ENCODE results near the gene CCDC188. TPM values are rescaled to one million over a fixed set of nuclear protein-coding genes. Genes with fewer than 3 reads are reported as not detected.

Gene CCDC188
- total RNA-seq, 1 donor from 2014 or later, result 11.1 TPM

- DNase-seq, result no peak
Measured at GRCh38 chr22:20116376-20116950, 34.4 kb downstream of the CCDC188 start.

GRCh38 chr22:20115691-20116375 lies 35.0 kb downstream of the CCDC188 start, which contains the start of gene RANBP1:
RANBP1 (plus strand) TSS chr22:20116104; CDS start chr22:20116185, 81 bp downstream.
- no peak for DNase-seq

GRCh38 chr22:20114506-20115475 lies 36.1 kb downstream of the CCDC188 start:
- no peak for DNase-seq

- no peak for DNase-seq
Measured at GRCh38 chr22:20113551-20114310, 37.1 kb downstream of the CCDC188 start.

GRCh38 chr22:20112623-20113511 lies 38.0 kb downstream of the CCDC188 start:
- DNase-seq, result no peak

- no peak for DNase-seq
Measured at GRCh38 chr22:20111689-20112622, 38.9 kb downstream of the CCDC188 start.

- peak; percentile 64 for DNase-seq
Measured at GRCh38 chr22:20111045-20111688, 39.7 kb downstream of the CCDC188 start.

GRCh38 chr22:20110359-20110985 lies 40.4 kb downstream of the CCDC188 start:
- no peak for DNase-seq

GRCh38 chr22:20109411-20110358 lies 41.2 kb downstream of the CCDC188 start:
- no peak for DNase-seq

- no peak for DNase-seq
Measured at GRCh38 chr22:20108757-20109230, 42.1 kb downstream of the CCDC188 start.

- no peak for DNase-seq
Measured at GRCh38 chr22:20107951-20108756, 42.7 kb downstream of the CCDC188 start.

- DNase-seq, result no peak
Measured at GRCh38 chr22:20107471-20107901, 43.4 kb downstream of the CCDC188 start.

GRCh38 chr22:20106849-20107237 lies 44.0 kb downstream of the CCDC188 start:
- no peak for DNase-seq

- DNase-seq, result no peak
Measured at GRCh38 chr22:20106205-20106848, 44.5 kb downstream of the CCDC188 start.

- no peak for DNase-seq
Measured at GRCh38 chr22:20105456-20106204, 45.2 kb downstream of the CCDC188 start.

All from dermis blood vessel endothelial cell (primary cell).